Inferior parietal cortex (tissue), 1 donor: ENCODE results near the gene HELZ2.
"Not testable (repeated sequence)": the region's sequence is repeated elsewhere in the genome, so short reads cannot be mapped to it uniquely, and the experiment has no call there.

Source experiments
- DNase-seq: peaks from one replicate; pipeline ENCODE4 v3.0.0-alpha.2; 2016; ENCODE audit errors: extremely low spot score

HELZ2 gene

GRCh38 chr20:63574156-63574828, at the start of gene HELZ2:
TSS of gene HELZ2 (minus strand) at chr20:63574239. CDS start at chr20:63572385, 1,854 bp downstream.
- DNase-seq: no peak

DNA sequence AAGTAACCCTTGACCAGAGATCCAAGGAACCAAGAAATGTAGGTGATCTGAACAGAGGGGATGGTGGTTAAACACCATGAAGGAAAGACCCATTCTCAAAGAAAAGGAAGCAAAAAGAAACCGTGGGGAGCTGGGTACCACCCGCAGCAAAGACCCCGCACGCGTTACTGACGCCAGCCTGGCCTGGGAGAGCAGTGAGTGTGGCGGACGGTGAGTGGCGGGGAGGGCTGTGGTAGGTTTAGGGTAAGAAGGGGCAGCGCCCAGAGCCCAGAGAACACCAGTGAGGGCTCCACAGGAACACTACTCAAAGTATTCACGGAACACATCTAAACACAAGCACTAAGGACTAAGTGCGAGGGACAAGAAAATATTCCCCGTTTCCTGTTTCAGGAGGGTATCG, 48.7 kb upstream of the HELZ2 start:
- DNase-seq: no peak

GRCh38 chr20:63622096-63622495, 48.1 kb upstream of the HELZ2 start:
- DNase-seq: no peak

DNA sequence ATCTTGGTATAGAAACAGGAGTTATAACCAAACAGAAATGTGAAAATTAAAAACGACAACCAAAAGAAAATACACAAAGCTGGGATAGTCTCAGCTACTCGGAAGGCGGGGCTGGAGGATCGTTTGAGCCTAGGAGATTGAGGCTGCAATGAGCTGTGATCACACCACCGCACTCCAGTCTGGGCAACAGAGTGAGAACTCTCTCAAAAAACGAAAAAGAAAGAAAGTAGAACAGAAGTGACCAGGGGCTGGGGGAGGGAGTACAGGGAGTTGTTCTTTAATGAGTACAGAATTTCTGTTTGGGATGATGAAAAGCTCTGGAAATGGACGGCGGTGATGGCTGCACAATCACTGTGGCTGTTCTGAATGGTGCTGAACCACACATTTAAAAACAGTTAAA, 47.0 kb upstream of the HELZ2 start:
- DNase-seq: no peak

DNA sequence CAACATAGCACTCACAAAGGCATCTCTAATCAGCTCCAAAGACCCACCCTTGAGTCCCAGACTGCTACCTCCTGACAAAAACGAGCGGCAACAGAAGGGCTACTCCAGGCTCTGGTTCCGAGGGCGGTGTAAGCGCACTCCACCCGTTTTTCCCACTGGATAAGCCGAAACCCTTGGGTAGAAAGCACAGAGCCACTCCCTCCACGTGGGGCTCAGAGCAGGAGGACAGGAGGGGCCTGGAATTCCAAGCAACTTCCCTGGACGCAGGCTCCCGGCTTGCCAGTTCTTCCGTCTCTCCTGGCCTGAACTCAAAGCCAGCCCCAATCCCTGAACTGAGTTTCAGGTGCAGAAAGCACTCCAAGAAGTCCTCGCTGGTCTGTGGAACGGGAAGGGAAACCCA, 45.5 kb upstream of the HELZ2 start:
- no peak for DNase-seq

- no peak for DNase-seq
Measured at GRCh38 chr20:63619086-63619485, 45.0 kb upstream of the HELZ2 start.

DNA sequence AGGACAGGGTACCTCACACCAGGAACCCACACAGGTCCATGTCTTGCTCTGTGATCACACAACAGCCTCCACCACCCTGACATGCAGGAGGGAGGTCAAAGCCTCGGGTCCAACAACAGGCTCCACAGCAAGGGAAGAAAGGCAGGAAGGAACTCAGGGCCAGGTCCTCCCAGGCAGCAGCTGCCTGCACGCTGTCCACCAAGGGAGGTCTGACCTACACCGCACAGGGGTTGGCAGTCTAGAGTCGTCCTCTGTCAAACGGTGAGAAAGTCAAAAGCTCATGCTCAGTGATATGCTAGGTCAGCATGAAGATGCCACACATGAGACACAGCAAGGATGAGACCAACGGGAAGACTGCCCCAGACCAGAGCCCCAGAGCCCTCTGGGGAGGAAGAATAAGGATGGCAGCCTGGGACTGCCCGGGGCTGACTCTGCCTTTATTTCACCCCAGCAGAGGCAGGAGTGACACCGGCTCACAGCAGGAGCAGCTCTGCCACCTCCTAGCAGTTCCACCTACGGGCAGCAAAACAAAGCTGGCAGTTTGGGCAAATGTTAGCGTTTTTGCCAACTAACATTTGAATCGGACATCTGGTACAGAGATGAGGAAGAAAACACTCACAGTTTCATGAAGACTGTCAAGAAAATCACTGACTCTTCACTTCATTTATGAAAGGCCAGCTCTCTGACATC, 44.4 kb upstream of the HELZ2 start:
- DNase-seq: no peak

DNA sequence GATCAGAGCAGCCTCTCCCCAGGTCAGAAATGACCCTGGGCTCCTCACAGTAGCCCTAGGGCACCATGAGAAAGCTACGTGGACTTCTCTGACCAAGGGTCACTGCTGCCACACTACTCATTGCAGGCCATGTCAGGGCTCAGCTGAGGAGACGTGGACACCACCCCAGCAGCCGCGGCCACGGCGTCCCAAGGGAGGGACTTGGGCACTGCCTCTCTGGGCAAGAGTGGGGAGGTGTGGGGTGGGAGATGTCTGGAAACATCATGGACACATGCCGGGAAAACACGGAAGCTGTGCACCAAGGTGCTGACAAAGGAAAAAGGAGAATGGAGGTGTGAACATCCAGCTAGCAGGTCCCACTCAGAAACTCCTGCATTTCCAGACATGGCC, 43.8 kb upstream of the HELZ2 start:
- no peak for DNase-seq

DNA sequence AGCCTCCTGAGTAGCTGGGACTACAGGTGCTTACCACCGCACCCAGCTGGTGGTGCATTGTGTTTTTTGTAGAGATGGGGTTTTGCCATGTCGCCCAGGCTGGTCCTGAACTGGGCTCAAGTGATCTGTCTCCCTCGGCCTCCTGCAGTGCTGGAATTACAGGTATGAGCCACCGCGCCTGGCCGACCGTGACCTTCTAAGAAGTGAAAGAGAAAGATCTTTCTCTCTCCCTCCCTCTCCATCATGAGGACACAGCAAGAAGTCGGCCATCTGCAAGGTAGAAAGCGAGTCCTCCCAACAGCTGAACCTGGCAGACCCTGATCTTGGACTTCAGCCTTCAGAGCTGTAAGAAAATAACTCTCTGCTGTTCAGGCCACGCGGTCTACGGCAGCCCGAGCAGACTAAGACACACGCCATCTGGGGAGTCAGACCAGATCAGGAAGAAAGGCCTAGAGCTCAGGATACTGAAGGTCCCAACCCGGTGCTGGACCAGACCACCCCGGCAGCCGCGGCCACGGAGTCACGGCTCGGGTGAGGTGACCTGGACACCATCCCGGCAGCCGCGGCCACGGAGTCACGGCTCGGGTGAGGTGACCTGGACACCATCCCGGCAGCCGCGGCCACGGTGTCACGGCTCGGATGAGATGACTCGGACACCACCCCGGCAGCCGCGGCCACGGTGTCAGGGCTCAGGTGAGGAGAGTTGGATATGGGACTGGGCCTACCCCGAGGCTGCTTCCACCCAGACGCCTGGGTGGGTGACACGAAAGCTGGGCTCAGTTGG, 43.2 kb upstream of the HELZ2 start:
- no peak for DNase-seq

DNA sequence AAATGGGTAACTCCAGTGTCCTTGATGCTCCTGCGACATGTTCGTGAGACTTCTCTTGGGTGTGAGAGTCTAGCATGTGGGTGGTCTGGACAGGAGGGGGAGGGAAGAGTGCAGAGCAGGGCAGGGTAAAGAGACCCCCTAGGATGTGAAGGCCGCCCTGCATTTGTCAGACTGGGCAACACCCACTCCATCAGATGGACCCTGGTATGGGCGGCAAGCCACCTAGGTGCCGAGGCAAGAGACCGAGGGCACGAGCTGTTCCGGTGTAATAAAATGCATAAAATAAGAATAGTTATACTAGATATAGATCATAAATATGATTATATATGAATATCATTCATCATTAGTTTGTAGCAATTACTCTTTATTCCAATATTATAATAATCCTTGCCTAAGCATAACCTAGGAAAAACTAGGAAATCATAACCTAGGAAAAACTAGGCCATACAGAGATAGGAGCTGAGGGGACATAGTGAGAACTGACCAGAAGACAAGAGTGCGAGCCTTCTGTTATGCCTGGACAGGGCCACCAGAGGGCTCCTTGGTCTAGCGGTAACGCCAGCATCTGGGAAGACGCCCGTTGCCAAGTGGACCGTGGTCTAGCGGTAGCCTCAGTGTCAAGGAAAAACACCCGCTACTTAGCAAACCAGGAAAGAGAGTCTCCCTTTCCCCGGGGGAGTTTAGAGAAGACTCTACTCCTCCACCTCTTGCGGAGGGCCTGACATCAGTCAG, 40.0 kb upstream of the HELZ2 start:
- DNase-seq: not testable (repeated sequence)

DNA sequence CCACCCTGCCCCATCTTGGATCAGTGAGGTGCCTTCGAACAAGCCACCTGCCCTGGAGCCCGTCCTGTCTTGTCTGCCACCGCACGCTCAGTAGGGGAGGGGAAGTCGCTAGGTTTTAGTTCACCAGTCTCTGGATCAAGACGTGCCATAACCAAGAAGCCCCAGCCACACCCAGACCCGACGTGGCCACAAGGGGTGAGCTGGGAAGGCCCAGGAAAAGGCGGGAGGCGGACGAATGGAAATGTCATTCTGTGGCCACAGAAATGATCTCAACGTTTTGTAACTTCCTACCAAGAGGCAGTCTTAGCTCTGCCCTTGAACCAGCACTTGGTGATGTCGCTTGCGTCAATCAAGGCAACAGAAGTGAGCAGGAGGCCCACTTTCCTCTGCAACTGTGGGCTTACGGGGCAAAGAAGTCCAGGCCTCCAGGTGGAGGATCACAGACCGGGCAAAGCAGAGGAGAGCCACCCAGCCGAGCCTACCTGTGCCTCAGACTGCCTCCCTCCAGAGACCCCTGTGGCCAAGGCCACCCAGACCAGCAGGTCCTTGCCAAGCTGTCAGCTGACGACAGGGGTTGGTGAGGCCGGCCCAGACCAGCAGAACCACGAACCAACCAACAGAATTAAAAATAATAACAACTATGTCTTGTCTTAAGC, 38.4 kb upstream of the HELZ2 start:
- DNase-seq: no peak

DNA sequence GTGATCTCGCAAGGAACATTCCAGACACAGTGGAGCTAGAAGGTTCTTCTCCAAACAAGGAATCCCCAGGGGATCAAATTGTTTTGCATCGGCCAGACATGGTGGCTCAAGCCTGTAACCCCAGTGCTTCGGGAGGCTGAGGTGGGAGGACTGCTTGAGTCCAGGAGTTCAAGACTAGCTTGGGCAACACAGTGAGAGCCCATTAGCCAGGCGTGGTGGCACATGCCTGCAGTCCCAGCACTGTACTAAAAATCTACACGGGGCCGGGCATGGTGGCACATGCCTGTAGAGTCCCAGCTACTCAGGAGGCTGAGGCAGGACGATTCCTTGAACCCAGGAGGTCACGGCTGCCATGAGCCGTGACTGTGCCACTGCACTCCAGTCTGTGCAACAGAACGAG, 37.6 kb upstream of the HELZ2 start:
- DNase-seq: no peak

DNA sequence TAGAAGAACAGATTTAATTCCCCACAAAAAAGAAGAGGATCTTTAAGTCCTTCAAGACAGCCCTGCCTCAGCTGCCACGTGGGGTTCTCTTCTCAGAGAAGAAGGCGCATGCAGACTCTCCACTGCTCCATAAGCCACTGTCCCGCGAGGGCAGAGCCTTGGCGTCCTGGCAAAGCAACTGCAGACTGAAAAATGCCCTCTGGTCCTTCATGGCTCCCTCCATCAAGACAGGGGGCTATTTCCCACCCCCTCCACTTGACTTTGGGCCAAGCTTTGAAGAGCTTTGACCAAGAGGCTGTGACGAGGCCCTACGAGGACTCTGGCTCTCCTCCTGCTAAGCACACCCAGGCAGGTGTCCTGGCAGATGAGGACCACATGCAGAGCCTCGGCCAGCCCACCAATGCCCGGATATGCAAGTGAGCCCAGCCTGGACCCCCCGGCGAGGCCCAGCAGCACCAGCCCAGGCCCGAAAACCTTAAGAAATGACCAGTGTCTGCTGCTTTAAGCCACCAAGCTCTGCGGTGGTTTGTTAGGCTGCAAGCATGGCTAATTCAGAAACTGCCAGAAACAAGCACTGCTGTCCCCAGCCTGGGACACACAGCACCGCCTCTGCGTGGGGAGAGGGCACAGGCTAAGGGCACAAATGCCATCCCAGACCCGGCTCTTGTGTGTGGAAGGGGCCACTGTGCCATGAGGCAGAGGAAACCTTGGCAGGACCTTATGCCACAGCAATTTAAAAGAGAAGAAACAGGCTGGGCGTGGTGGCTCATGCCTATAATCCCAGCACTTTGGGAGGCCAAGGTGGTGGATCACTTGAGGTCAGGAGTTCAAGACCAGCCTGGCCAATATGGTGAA, 36.8 kb upstream of the HELZ2 start:
- DNase-seq: no peak

- DNase-seq: no peak
Measured at GRCh38 chr20:63606686-63607085, 32.6 kb upstream of the HELZ2 start.

GRCh38 chr20:63602321-63602720, 28.3 kb upstream of the HELZ2 start:
- DNase-seq: no peak

- not testable (repeated sequence) for DNase-seq
Measured at GRCh38 chr20:63601679-63602078, 27.6 kb upstream of the HELZ2 start.

DNA sequence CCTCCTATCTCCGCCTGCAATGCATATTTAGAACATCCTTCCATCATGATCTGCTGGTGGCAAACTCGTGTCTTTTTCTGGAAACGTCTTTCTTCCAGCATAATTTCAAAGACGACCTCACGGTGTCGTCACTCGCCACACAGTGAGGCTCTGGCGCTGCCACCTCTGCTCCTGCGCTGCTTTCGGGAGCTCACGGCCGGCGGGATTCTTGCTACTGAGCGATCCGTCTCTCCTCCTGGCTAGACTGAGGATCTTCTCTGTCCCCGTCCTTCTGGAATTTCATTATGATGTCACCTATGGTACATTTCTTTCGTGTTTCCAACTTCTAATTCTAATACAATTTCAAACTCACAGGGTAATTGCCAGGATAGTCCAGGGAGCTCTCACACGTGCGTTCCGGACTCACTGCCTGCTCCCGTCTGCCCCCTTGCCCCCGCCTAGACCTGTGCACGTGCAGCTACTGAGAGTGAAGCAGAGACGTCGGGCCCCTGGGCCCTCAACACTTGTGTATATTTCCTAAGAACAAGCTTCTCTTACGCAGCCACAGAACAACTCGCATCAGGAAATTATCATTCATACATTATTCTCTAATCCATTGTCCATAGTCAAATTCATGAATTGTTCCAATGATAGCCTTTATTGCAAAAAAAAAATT, 25.5 kb upstream of the HELZ2 start:
- no peak for DNase-seq

- no peak for DNase-seq
Measured at GRCh38 chr20:63598479-63599395, 24.7 kb upstream of the HELZ2 start.
